GM23338 (cell line): Measurements from ENCODE around the gene ALPI. TPM values are rescaled to one million over a fixed set of nuclear protein-coding genes. Genes with fewer than 3 reads are reported as not detected.

ENCODE experiments used
- ATAC-seq: fragments of 200-7000 bp; cut with Tn5 transposase; 3 replicates; pipeline ENCODE4 v1.9.1; 2020
- DNase-seq: peaks from one replicate; pipeline ENCODE4 v3.0.0-alpha.2; 2015; ENCODE audit warnings: low spot score
- H2AFZ ChIP-seq: fragments of 200-600 bp; sonication (generic); 2 replicates; pipeline ENCODE4 v1.8.0; 2016; ENCODE audit warnings: antibody characterized with exemption, mild to moderate bottlenecking, moderate library complexity
- H3F3A ChIP-seq: fragments of 200-600 bp; sonication (generic); replicated peaks from 2 replicates; pipeline ENCODE4 v1.8.0; 2017; ENCODE audit warnings: antibody characterized with exemption, mixed run types, low read depth
- H3K27ac ChIP-seq: fragments of 200-600 bp; sonication (generic); 2 replicates; pipeline ENCODE4 v1.6.1; 2016; ENCODE audit warnings: low read depth
- H3K27me3 ChIP-seq: fragments of 200-600 bp; sonication (generic); 2 replicates; pipeline ENCODE4 v1.8.0; 2016; ENCODE audit warnings: mild to moderate bottlenecking, mixed run types, moderate library complexity; ENCODE audit not compliant: insufficient read depth
- H3K36me3 ChIP-seq: fragments of 200-600 bp; sonication (generic); 2 replicates; pipeline ENCODE4 v1.8.0; 2016; ENCODE audit warnings: mild to moderate bottlenecking; ENCODE audit not compliant: insufficient read depth
- H3K4me1 ChIP-seq: fragments of 200-600 bp; sonication (generic); 2 replicates; pipeline ENCODE4 v1.8.0; 2016; ENCODE audit warnings: mild to moderate bottlenecking, moderate library complexity; ENCODE audit not compliant: insufficient read depth
- H3K4me2 ChIP-seq: fragments of 200-600 bp; sonication (generic); 2 replicates; pipeline ENCODE4 v1.7.1; 2017; ENCODE audit warnings: mixed run types
- H3K4me3 ChIP-seq: fragments of 200-600 bp; sonication (generic); 2 replicates; pipeline ENCODE4 v1.6.1; 2016; ENCODE audit warnings: mixed run types
- H3K79me2 ChIP-seq: fragments of 200-600 bp; sonication (generic); replicated peaks from 2 replicates; pipeline ENCODE4 v1.8.0; 2017; ENCODE audit warnings: mild to moderate bottlenecking; ENCODE audit not compliant: insufficient read depth
- H3K9me2 ChIP-seq: fragments of 200-600 bp; sonication (generic); 2 replicates; pipeline ENCODE4 v1.8.0; 2017; ENCODE audit not compliant: insufficient read depth
- H4K20me1 ChIP-seq: fragments of 200-600 bp; sonication (generic); replicated peaks from 2 replicates; pipeline ENCODE4 v1.8.0; 2017; ENCODE audit warnings: mild to moderate bottlenecking; ENCODE audit not compliant: insufficient read depth
- H3K27ac Mint-ChIP-seq: 2 replicates; pipeline ENCODE4 v1.8.0; 2020; ENCODE audit warnings: inconsistent platforms, mild to moderate bottlenecking, moderate library complexity, mixed read lengths
- H3K27me3 Mint-ChIP-seq: 3 replicates; pipeline ENCODE4 v1.8.0; 2022; ENCODE audit warnings: low read depth, mild to moderate bottlenecking, moderate library complexity, mixed read lengths, inconsistent platforms; ENCODE audit not compliant: insufficient read depth, poor library complexity
- H3K36me3 Mint-ChIP-seq: 3 replicates; pipeline ENCODE4 v1.8.0; 2021; ENCODE audit warnings: low read depth, mild to moderate bottlenecking, inconsistent platforms, moderate library complexity, mixed read lengths
- H3K4me1 Mint-ChIP-seq: 3 replicates; pipeline ENCODE4 v1.8.0; 2020; ENCODE audit warnings: mild to moderate bottlenecking, inconsistent platforms, mixed read lengths
- H3K4me3 Mint-ChIP-seq: 3 replicates; pipeline ENCODE4 v1.8.0; 2021; ENCODE audit warnings: moderate library complexity, mild to moderate bottlenecking, inconsistent platforms, mixed read lengths
- H3K9me3 Mint-ChIP-seq: 3 replicates; pipeline ENCODE4 v1.8.0; 2020; ENCODE audit warnings: moderate library complexity, mild to moderate bottlenecking, inconsistent platforms, mixed read lengths
- CREB1 ChIP-seq: fragments of 250-450 bp; sonication (Bioruptor Pico); IDR thresholded peaks from 2 replicates; pipeline ENCODE4 v1.5.0; 2020; ENCODE audit warnings: low read depth, mild to moderate bottlenecking, moderate library complexity
- ETS1 ChIP-seq: IDR thresholded peaks from 2 replicates; pipeline ENCODE4 v1.6.1; 2016; ENCODE audit warnings: antibody characterized with exemption
- EZH2 ChIP-seq: fragments of 200-600 bp; sonication (generic); IDR thresholded peaks from one replicate; pipeline ENCODE4 v1.8.0; 2017; ENCODE audit warnings: antibody characterized with exemption, mild to moderate bottlenecking, low read depth; ENCODE audit not compliant: unreplicated experiment
- EZH2phosphoT487 ChIP-seq: fragments of 200-600 bp; sonication (generic); IDR thresholded peaks from one replicate; pipeline ENCODE4 v1.8.1; 2018; ENCODE audit warnings: antibody characterized with exemption; ENCODE audit not compliant: unreplicated experiment
- JUNB ChIP-seq: IDR thresholded peaks from one replicate; pipeline ENCODE4 v1.6.1; 2016; ENCODE audit warnings: antibody characterized with exemption; ENCODE audit not compliant: unreplicated experiment
- NANOG ChIP-seq: IDR thresholded peaks from 2 replicates; pipeline ENCODE4 v1.6.1; 2016; ENCODE audit warnings: antibody characterized with exemption, borderline replicate concordance
- POLR2AphosphoS5 ChIP-seq: IDR thresholded peaks from 2 replicates; pipeline ENCODE4 v1.6.1; 2016; ENCODE audit warnings: antibody characterized with exemption, low read depth
- REST ChIP-seq: IDR thresholded peaks from one replicate; pipeline ENCODE4 v1.6.1; 2018; ENCODE audit warnings: antibody characterized with exemption; ENCODE audit not compliant: unreplicated experiment
- STAT1 ChIP-seq: IDR thresholded peaks from one replicate; pipeline ENCODE4 v1.6.1; 2016; ENCODE audit warnings: antibody characterized with exemption; ENCODE audit not compliant: unreplicated experiment
- ZNF114 ChIP-seq: fragments of 250-450 bp; sonication (Bioruptor Pico); IDR thresholded peaks from 2 replicates; pipeline ENCODE4 v1.5.0; 2020; ENCODE audit warnings: mild to moderate bottlenecking, moderate library complexity
- ZNF331 ChIP-seq: fragments of 250-450 bp; sonication (Bioruptor Pico); IDR thresholded peaks from 2 replicates; pipeline ENCODE4 v1.5.0; 2020; ENCODE audit warnings: low read depth, mild to moderate bottlenecking, moderate library complexity
- ZNF462 ChIP-seq: fragments of 250-450 bp; sonication (Bioruptor Pico); IDR thresholded peaks from 2 replicates; pipeline ENCODE4 v1.5.0; 2020; ENCODE audit warnings: mild to moderate bottlenecking, moderate library complexity
- polyA plus RNA-seq: library from polyadenylated mRNA; unstranded; fragments of >200 nt; fragmentation: Nextera tagmentation; extraction: Ambion mirVana; gene quantifications from 2 replicates; pipeline ENCODE4 v1.2.1, GENCODE V29; 2016
- total RNA-seq: library from RNA; depleted of rRNA; stranded (reverse); fragments of >200 nt; shearing (Covaris generic); gene quantifications from 2 replicates; pipeline ENCODE4 v1.2.3, GENCODE V29; 2014
- TF ChIP-seq, protein P1 (sequence below), 2 experiments: fragments of 200-600 bp in 1 of 2; sonication (generic) in 1 of 2; conservative IDR thresholded peaks; 2 replicates each; pipeline versions ENCODE4 v1.5.1 to v1.6.1; 2016 to 2017; ENCODE audit warnings: antibody characterized with exemption in 2 of 2, low read depth in 2 of 2, mild to moderate bottlenecking in 2 of 2, moderate library complexity in 1 of 2

ALPI gene
- total and polyA plus RNA-seq, 2 experiments from 2014 or later = not detected

DNA sequence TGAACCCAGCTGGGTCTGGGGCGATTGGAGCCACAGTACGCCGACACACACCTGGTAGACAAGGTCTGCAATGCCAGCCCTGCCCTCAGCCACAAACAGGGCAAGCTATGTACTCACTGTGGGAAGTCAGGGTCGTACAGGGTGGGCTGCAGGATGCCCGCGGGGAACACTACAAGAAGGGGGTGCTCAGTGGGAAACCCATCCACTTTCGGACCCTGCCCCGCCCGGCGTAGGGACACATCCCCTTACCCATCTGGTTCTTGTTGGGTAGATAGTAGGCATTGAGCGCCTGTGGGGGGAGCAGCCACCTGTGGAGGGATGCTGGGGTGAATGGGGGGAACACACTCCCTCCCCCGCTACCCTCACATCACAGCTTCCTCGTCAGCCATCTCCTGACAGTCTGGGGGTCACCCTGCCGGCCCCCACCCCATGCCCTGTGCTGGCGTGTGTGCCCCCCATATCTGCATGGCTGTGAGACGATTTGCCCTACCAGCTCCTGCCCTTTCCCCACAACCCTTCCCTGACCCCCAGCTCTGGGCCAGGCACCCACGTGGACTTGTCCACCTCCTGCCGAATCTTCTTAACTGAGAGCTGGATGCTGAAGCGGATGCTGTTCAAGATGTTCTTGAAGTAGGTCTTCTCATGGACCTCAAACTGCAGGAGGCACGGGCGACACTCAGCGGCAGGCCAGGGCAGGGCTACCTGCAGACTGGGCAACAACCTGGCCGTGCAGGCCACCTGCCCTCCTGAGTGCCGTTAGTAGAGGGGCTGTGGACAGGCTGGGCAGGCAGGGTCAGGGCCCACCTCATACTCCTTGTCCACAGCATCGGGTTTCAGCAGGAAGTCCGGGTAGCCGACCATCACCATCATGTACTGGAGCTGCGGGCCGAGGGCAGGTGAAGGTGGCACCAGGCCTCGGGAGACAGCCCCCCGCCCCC, 26.6 kb downstream of the ALPI start:
- peaks cover 3% of the 10 kb centered on the region for H3K4me1 Mint-ChIP-seq
- H3K27ac Mint-ChIP-seq = no peak overlapping the region
- Histone ChIP-seq H2AFZ (no peak overlapping the region), H3K27me3 (peaks cover 43% of the 10 kb centered on the region), H3K79me2 (no peaks in the 10 kb centered on the region), H3K4me2 (no peak overlapping the region), H3K36me3 (no peaks in the 10 kb centered on the region), H3K4me1 (no peaks in the 10 kb centered on the region), H3K9me2 (no peaks in the 10 kb centered on the region), H4K20me1 (no peaks in the 10 kb centered on the region), H3K27ac (no peak overlapping the region), H3K4me3 (no peak overlapping the region), H3F3A (no peaks in the 10 kb centered on the region)
- no peaks in the 10 kb centered on the region for H3K9me3 Mint-ChIP-seq
- no peak for ATAC-seq
- no peak for DNase-seq
- no peaks in the 10 kb centered on the region for H3K36me3 Mint-ChIP-seq
- TF ChIP-seq JUNB = no peak
- TF ChIP-seq EZH2phosphoT487 = no peak
- TF ChIP-seq ZNF114 = no peak
- TF ChIP-seq EZH2 = no peak
- TF ChIP-seq ETS1 = no peak
- TF ChIP-seq STAT1 = no peak
- no peak for TF ChIP-seq NANOG
- no peak for TF ChIP-seq CREB1 (CRISPR knock-in tag)
- TF ChIP-seq, protein P1, sequence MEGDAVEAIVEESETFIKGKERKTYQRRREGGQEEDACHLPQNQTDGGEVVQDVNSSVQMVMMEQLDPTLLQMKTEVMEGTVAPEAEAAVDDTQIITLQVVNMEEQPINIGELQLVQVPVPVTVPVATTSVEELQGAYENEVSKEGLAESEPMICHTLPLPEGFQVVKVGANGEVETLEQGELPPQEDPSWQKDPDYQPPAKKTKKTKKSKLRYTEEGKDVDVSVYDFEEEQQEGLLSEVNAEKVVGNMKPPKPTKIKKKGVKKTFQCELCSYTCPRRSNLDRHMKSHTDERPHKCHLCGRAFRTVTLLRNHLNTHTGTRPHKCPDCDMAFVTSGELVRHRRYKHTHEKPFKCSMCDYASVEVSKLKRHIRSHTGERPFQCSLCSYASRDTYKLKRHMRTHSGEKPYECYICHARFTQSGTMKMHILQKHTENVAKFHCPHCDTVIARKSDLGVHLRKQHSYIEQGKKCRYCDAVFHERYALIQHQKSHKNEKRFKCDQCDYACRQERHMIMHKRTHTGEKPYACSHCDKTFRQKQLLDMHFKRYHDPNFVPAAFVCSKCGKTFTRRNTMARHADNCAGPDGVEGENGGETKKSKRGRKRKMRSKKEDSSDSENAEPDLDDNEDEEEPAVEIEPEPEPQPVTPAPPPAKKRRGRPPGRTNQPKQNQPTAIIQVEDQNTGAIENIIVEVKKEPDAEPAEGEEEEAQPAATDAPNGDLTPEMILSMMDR (conservative IDR thresholded peaks at IDR 0.05; ENCODE audit: low read depth in 2 of 2) = no peak
- no peak for TF ChIP-seq ZNF462 (CRISPR knock-in tag)
- TF ChIP-seq REST = no peak
- no peak for TF ChIP-seq POLR2AphosphoS5
- TF ChIP-seq ZNF331 (CRISPR knock-in tag) = no peak
- H3K4me3 Mint-ChIP-seq = no peak overlapping the region
- peaks cover 47% of the 10 kb centered on the region for H3K27me3 Mint-ChIP-seq
